ENCODE results near the gene VWA3A. TPM values are rescaled to one million over a fixed set of nuclear protein-coding genes. Genes with fewer than 3 reads are reported as not detected.
"Not testable (repeated sequence)": the region's sequence is repeated elsewhere in the genome, so short reads cannot be mapped to it uniquely, and the experiment has no call there.

The VWA3A gene
- total RNA-seq = 12.3 TPM
- long read RNA-seq, partial matches to known transcripts = 2 of 9 reads
- long read RNA-seq, other reads (novel, unspliced or antisense) = 7 of 9 reads

GRCh38 chr16:22092143-22092933 is at the start of gene VWA3A:
VWA3A (plus strand) TSS chr16:22092541; CDS start chr16:22092638, 97 bp downstream.
- H3K9me3 ChIP-seq = no peaks in the 10 kb centered on the region
- DNase-seq = no peak
- peaks cover 5% of the 10 kb centered on the region for H3K27me3 ChIP-seq (ENCODE audit: low read depth)
- no peak for TF ChIP-seq CTCF (IDR thresholded peaks at IDR 0.05)
- H3K27ac ChIP-seq = no peak within 1 kb of the TSS
- no peaks in the 10 kb centered on the region for H3K4me1 ChIP-seq
- ATAC-seq = peak; percentile 46 to 52
- intact Hi-C loops (cut with DNase I) = no loop called here
- H3K36me3 ChIP-seq = peaks cover 1% of the 10 kb centered on the region
- H3K4me3 ChIP-seq = no peak within 1 kb of the TSS

GRCh38 chr16:22043882-22044281 is 48.5 kb upstream of the VWA3A start:
- H3K27me3 ChIP-seq (ENCODE audit: low read depth); H3K27ac ChIP-seq; intact Hi-C loops (cut with DNase I); H3K36me3 ChIP-seq; ATAC-seq; DNase-seq; H3K9me3 ChIP-seq; H3K4me3 ChIP-seq: not testable (repeated sequence)
- H3K4me1 ChIP-seq = peaks cover 12% of the 10 kb centered on the region

GRCh38 chr16:22045888-22046287 is 46.5 kb upstream of the VWA3A start:
- intact Hi-C loops (cut with DNase I); DNase-seq; ATAC-seq; H3K36me3 ChIP-seq; H3K4me3 ChIP-seq; H3K9me3 ChIP-seq; H3K27me3 ChIP-seq (ENCODE audit: low read depth): not testable (repeated sequence)
- Histone ChIP-seq H3K4me1 (peaks cover 12% of the 10 kb centered on the region), H3K27ac (peak overlapping the region; percentile 46)

- no peak for ATAC-seq
- TF ChIP-seq CTCF (IDR thresholded peaks at IDR 0.05) = no peak
- H3K4me3 ChIP-seq = no peak overlapping the region
- no peak for DNase-seq
- intact Hi-C loops (cut with DNase I) = no loop called here
- no peak overlapping the region for H3K27ac ChIP-seq
- H3K27me3 ChIP-seq (ENCODE audit: low read depth) = no peaks in the 10 kb centered on the region
- H3K36me3 ChIP-seq = no peaks in the 10 kb centered on the region
- H3K4me1 ChIP-seq = peaks cover 9% of the 10 kb centered on the region
- H3K9me3 ChIP-seq = no peaks in the 10 kb centered on the region
These were observed 41.4 kb upstream of the VWA3A start for GRCh38 chr16:22050963-22051362.

- H3K27me3 ChIP-seq (ENCODE audit: low read depth) = no peaks in the 10 kb centered on the region
- DNase-seq = no peak
- intact Hi-C loops (cut with DNase I) = no loop called here
- no peaks in the 10 kb centered on the region for H3K4me1 ChIP-seq
- no peaks in the 10 kb centered on the region for H3K36me3 ChIP-seq
- no peak overlapping the region for H3K27ac ChIP-seq
- no peaks in the 10 kb centered on the region for H3K9me3 ChIP-seq
- H3K4me3 ChIP-seq = no peak overlapping the region
- no peak for TF ChIP-seq CTCF (IDR thresholded peaks at IDR 0.05)
- no peak for ATAC-seq
These were observed 39.4 kb upstream of the VWA3A start for GRCh38 chr16:22052980-22053379.

GRCh38 chr16:22053921-22054341 is 38.4 kb upstream of the VWA3A start:
- intact Hi-C loops (cut with DNase I) = no loop called here

More at GRCh38 chr16:22053921-22054341, 38.4 kb upstream of the VWA3A start:
- Histone ChIP-seq H3K9me3 (no peaks in the 10 kb centered on the region), H3K27ac (no peak overlapping the region), H3K36me3 (no peaks in the 10 kb centered on the region), H3K4me3 (no peak overlapping the region), H3K27me3 (ENCODE audit: low read depth) (no peaks in the 10 kb centered on the region), H3K4me1 (no peaks in the 10 kb centered on the region)
- DNase-seq = no peak
- no peak for TF ChIP-seq CTCF (IDR thresholded peaks at IDR 0.05)
- ATAC-seq = no peak

All from lower lobe of right lung (tissue), 2 donors.